ENCODE measurements around the gene PRAF2.

Gene PRAF2

DNA sequence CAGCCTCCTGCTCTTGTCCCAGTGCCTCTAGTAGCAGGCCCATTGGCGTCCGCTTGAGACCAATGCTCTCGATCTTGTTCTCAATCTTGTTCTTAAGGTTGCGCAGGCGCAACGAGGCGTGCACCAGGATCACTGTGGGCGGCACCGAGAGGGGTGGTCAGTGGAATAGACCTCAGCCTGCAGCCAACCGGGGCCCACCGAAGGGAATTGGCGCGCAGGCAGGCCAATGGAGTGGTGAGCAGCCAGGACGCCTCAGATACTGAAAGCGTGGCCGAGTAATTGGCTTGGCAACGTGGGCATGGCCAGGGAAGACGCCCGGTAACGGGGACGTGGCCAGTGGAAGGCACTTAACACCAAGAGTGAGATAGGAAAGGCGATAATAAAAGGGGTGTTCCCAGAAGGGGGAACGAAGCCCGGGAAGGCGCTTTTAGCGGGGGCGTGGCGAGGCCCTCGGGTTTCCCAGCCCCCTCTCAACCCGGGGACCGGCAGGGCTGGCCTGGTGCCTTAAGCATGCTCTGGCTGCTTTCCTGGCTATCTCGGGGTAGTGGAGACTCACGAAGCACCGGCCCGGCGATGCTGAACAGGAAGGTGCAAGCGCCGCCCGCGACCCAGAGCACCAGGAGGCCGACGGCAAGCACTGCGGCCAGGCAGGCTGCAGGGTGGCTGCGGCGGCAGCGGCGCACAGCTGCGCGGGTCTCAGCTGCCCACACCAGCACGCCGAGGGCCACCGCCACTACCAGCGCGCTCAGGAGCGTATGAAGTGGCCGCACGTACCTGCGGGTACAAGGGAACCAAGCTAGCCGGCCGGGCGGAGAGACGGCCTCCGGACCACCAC, 1.7 kb downstream of the PRAF2 start:
- DNase-seq = no peak

DNA sequence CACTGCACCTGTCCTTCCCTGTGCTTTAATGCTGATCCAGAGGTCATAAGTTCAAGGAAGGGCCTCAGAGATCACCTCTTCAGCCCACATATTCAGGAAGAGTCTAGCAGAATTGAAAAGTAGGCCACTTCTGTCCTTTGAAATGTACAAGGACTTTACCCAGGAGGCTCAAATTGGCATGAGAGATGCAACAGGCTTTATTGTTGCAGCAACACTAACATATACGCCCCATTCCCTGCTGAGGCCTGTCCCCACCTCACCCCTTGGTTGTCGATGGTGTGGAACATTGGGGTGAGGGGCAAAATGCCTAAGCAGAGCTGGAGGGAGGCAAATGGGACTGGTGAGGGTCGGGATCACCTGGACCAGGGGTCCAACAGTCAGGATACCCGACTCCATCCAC, 2.8 kb downstream of the PRAF2 start:
- DNase-seq = no peak

GRCh38 chrX:49069038-49069437, 4.8 kb downstream of the PRAF2 start:
- DNase-seq = no peak

- DNase-seq = no peak
Measured at GRCh38 chrX:49067285-49068120, 6.3 kb downstream of the PRAF2 start.

- no peak for DNase-seq
Measured at GRCh38 chrX:49066690-49067089, 7.1 kb downstream of the PRAF2 start.

DNA sequence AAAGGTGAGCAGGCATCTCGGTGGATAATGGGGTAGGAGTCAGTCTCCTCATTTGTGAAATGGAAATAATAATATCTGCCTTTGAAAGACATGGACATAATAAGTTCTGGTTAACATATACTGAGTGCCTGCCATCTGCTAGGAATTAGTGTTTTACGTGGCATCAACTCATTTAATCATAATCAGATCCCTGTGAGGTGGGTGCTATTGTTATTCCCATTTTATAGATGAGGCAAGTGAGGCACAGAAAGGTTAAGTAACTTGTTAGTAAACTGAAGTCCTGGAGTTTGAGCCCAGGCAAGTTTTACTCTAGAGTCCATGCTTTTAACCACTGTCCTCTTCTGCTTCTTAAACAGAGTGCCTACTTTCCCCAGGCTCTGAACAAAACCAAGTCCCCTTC, 7.5 kb downstream of the PRAF2 start:
- no peak for DNase-seq

DNA sequence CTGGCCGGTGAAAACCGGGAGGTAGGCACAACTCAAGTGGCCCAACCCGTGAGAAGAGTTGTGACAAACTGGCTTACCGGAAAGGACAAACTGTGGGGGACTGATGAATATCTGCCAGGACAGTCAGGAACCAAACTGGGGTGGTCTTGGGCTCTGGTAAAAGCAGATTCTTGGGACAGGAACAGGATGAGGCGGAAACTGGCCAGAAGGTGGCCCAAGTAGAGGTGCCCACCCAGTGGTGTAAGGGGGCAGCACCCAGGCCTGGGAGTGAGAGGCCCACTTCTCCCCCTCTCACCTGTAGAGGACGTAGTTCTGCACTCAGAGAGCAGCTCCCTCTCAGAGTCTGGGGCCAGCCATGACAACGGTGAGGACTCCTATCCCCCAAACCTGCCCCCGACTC, 9.1 kb downstream of the PRAF2 start:
- no peak for DNase-seq

GRCh38 chrX:49064303-49064702, 9.5 kb downstream of the PRAF2 start:
- DNase-seq = no peak

GRCh38 chrX:49063715-49064114, 10.1 kb downstream of the PRAF2 start:
- DNase-seq = no peak

- DNase-seq = no peak
Measured at GRCh38 chrX:49061916-49062315, 11.9 kb downstream of the PRAF2 start.

DNA sequence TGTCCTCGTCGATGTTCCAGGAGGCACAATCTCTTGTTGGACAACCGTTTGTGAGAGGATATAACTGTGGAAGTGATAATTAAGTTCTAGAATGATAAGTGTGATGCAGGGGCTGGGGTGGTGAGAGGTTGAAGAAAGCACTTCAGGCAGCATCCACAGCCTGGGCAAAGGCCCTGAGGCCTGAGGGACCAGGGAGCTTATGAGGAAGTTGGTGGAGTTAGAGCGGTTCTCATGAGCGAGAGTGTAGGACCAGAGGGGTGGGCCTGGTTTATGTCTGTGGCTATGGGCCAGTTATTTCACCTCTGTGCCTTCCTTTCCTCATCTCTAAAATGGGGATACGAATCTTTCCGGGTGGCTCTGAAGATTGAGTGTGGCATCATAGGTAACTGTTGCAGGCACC, 12.3 kb downstream of the PRAF2 start:
- no peak for DNase-seq

DNA sequence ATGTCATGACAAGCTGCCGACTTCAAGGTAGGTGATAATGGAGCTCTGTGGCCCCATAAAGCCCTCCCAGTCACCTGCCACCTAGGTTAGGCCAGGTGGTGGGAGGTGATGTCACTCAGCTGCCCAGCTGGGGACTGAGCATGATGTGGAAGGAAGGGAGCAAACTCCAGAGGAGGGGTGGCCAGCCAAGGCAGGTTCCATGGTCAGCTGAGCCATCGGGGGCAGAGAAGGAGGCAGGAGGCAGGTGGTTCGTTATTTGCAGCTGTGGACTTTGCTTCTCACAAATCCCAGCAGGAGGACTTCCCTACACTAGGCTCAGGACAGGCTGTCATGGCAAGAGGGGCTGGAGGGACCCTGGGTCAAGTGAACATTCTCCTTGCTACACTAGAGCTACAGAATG, 12.9 kb downstream of the PRAF2 start:
- DNase-seq = no peak

DNA sequence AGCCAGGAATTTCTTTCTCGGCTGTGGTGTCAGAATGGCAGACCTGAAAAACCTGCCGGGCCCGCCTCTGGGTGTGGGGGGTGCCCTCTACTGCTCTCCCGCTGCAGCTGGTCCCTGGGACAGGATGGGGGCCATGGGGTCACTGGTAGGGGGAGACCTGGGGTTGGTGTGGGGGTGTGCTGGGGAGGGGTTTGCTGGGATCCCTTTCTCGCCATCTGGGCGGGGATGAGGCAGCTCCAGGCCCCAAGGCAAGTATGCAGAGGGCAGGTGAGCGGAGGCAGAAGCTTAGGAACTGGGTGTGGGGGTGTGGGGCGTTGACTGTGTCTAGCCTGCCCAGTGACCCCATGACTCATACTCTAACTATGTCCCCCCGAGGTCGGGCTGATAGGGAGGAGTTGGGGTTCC, 14.1 kb downstream of the PRAF2 start:
- DNase-seq = no peak

GRCh38 chrX:49059201-49059600, 14.6 kb downstream of the PRAF2 start:
- no peak for DNase-seq

GRCh38 chrX:49058794-49059193, 15.0 kb downstream of the PRAF2 start, which contains the start of gene CCDC120:
Gene CCDC120 (plus strand): TSS chrX:49058999. CDS start chrX:49062042, 3,043 bp downstream.
- DNase-seq = no peak

DNA sequence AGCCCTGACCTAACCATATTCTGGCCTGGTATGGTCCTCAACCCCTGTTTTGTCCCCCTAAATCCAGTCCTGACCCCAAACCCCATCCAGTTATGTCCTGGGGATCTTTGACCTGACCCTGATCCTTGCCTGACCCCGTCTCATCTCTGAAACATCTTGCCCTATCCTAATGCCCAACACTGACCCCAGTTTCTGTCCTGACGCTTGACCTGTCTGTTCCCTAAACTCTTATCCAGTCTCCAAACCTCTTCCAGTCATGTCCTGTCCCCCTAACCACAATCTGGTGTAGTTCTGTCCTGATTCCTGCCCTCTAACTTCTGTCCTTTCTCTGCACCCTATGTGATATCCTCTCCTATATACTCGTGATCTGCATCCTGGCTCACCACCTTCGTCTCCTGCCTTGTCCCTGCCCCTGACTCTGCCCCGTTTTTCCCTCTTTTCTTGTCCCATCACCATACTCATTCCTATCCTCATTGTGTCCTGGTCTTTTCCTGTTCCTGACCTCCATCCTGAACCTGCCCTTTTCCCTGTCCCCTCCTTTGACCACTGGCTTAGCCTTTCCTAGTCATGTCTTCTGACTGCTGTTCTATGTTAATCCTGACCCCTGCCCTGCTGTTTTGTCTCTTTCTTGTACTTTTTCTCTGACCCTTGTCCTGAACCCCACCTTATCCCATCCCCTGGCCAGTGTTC, 19.6 kb downstream of the PRAF2 start:
- DNase-seq = no peak

DNA sequence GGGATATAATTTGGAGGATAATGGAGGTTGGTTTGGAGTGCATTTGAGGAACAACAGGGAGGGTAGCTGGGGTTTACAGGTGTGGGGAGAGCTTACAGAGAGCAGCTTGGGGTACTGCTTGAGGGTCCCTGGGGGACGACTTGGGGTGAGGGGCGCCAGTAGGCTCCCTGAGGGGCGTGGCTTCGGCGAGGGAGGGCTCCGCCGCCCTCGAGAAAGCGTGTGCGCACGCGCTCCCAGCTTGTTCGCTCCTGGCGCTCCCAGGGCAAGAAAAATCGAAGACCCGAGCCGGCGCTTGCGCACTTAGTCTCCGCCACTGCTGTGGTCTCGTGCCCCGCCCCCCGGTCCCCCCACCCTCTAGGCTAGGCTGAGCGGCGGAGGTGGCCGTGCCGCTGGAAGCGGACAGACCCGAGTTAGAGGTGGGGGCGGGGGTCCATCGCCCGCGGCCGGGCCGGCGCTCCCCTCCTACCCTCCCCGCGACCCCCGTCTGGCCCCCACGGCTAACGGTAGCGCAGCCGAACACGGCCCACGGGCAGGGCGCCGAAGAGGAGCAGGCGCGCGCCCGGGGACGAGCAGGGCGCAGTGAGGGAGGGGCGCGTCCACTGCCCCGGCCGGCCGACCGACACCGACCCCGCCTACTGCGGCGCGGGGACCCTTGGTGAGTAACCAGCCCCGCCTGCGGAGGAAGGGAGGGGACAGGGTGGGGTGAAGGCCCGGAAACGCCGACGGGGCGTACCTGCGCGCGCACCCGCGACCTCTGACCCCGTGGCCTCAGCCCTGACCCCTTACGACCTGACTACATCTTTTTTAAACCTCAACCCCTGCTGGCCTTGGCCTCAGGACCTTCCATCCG, 20.4 kb downstream of the PRAF2 start:
- peak; percentile 42 for DNase-seq

DNA sequence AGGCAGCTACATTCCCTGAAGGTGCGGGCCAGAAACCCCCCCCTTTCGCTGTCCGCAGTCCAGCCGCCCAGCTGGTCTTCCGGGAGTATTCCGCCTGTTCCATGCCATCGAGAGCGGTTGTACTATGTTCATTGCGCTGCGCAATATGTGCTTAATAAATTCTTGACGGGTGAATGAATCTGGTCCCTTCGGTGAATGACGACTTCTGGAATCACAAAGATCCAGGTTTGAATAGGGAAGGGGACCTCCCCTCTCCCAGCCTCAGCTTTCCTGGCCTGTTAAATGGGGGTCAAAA, 29.9 kb downstream of the PRAF2 start:
- no peak for DNase-seq

DNA sequence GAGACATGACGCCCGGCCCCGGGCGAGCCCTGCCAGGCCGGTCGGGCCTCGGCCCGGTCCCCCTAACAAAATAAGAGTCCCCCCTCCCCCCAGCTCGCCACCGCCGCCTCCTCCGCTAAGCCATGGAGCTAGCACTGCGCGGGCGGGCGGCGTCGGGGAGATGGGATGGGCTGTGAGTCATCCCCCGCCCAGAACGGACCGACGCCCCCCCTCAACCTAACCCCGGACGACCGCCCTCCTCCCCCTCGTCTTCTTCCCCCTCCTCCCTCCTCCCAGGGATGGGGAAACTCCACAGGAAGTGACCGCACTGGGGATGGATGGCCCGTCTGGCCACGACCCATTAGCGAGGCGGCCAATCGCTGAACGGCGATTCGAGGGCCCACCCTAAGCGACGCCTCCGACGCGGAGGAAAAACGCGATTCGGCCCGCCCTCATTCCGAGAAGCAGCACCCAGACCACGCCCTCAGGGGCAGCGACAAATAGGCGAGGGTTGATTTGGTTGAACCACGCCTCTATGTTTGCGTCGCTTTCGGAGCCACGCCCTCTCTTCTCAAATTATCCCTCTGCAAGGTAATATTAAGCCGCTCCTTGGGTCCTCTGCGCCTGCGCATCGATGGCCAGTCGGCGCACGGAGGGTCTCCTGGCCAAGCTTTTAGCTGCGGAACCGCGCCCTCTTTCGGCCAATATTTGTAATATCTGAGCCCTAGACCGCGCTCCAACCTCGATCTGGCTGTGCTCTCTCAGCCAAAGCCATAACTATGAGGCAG, 30.4 kb downstream of the PRAF2 start, which contains the start of gene TFE3:
Gene TFE3 (minus strand): TSS at position 138 of the 767 bp plus-strand sequence. CDS start 131 bp downstream, at position 7.
- peak; percentile 86 for DNase-seq

DNA sequence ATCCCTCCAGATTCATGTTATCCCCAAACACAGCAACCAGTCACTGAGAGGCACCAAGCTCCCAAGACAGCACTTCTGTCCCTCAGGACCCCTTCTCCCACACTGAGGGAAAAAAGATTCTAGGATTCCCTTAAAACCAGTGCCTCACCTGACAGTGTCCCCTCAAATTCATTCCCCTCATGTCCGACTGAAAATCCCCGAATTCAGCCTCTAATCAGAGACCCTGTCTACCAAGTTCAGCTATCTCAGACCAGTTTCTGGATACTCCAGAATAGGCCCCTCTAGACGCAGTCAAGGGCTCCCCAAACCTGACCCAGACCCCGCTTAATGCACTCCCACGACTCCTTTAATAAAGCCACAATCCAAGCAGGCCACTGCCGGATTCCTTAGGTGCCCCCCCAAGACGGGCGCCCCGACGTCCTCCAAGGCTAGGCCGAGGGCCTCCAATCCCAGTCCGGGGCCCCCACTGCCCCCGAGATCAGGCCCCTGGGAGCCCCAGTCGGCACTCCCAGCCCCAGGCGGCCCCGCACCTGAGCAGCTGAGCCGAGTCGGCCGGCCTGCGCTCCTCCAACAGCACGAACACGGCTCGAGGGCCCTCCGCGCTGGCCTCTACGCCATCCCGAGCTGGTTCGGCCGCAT, 31.1 kb downstream of the PRAF2 start:
- DNase-seq = no peak
